NCI-H2107 (cell line): ENCODE measurements around the gene ARAP3.
"Not testable (repeated sequence)": the region's sequence is repeated elsewhere in the genome, so short reads cannot be mapped to it uniquely, and the experiment has no call there.

Source experiments
- DNase-seq: peaks from one replicate; lab custom pipeline; 2025; lab: John Stamatoyannopoulos, UW

Gene ARAP3, protein sequence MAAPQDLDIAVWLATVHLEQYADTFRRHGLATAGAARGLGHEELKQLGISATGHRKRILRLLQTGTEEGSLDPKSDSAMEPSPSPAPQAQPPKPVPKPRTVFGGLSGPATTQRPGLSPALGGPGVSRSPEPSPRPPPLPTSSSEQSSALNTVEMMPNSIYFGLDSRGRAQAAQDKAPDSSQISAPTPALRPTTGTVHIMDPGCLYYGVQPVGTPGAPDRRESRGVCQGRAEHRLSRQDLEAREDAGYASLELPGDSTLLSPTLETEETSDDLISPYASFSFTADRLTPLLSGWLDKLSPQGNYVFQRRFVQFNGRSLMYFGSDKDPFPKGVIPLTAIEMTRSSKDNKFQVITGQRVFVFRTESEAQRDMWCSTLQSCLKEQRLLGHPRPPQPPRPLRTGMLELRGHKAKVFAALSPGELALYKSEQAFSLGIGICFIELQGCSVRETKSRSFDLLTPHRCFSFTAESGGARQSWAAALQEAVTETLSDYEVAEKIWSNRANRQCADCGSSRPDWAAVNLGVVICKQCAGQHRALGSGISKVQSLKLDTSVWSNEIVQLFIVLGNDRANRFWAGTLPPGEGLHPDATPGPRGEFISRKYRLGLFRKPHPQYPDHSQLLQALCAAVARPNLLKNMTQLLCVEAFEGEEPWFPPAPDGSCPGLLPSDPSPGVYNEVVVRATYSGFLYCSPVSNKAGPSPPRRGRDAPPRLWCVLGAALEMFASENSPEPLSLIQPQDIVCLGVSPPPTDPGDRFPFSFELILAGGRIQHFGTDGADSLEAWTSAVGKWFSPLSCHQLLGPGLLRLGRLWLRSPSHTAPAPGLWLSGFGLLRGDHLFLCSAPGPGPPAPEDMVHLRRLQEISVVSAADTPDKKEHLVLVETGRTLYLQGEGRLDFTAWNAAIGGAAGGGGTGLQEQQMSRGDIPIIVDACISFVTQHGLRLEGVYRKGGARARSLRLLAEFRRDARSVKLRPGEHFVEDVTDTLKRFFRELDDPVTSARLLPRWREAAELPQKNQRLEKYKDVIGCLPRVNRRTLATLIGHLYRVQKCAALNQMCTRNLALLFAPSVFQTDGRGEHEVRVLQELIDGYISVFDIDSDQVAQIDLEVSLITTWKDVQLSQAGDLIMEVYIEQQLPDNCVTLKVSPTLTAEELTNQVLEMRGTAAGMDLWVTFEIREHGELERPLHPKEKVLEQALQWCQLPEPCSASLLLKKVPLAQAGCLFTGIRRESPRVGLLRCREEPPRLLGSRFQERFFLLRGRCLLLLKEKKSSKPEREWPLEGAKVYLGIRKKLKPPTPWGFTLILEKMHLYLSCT (N-terminal part only)

DNA sequence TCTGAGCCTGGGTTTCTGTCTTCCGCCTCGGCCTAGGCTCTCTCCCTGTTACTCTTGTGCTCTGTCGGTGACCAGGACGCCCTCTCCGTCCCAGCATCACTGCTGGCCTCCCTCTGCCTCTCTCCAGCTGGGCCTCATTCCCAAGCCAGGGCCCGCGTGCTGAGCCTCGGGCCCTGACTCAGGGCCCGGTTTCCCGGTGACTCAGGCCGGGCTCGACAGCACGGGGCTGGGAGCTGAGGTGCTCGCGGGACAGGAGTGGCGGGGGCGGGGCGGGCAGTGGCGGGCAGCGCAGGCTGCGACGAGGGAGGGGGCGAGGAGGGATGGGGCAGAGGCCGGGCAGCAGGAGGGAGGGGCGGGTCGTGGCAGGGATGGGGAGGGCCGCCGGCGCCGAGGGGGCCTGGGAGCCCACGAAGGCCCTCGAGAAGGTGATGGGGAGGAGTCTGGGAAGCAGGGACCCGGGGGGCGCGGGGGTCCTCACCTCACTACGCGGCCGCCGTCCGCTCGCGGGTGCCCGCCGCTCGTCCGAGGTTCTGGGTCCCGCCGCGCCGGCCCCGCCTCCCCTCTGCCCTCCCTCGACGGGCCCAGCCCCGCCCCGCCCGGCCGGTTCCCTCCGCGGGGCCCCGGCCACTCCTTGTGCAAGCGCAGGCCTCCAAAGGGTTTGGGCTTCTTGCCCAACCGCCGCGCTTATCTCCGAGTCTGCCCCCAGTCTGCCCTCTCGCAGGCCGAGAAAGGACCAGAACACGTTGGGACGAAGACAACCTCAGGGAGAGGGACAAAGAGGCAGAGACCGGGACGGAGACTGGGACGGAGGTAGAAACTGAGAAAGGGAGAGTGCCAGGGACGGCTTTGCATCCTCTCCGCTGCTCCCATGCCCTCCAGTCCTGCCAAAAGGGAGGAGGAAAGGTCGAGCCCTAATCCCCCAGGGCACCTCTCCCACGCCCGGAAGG, at the start of gene ARAP3:
Gene ARAP3, minus strand, starts transcription at position 536 of the 947 bp plus-strand sequence. CDS start 1,744 bp downstream, outside the sequence.
- DNase-seq, result no peak

DNA sequence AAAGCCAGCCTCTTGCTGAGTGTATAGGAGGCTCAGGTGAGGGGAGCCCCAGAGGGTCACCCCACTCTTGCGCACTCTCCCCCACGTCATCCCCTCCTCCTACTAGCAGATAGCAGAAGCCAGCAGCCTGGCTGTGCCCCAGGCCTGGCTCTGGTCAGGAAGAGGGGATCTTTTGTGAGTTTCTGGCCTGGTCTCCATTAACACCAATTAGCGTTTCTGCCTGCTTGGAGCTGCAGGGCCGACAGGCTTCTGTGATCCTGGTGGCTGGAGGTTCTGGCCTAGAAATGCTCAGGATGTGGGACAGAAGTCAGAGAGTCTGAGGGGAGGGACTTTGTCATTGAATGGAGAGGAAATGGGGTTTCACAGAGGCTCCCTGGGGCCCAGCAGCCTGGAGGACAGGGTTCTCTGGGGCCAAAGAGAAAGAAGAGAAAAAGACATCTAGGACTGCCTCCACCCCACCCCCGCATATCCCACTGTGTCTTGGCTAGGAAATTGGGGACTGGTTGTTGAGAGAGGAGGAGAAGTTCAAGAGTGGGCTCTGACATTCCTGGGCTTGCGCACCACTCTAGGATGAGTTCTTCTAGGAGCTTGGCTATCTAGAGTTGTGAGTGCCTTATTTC, 47.5 kb upstream of the ARAP3 start:
- no peak for DNase-seq

DNA sequence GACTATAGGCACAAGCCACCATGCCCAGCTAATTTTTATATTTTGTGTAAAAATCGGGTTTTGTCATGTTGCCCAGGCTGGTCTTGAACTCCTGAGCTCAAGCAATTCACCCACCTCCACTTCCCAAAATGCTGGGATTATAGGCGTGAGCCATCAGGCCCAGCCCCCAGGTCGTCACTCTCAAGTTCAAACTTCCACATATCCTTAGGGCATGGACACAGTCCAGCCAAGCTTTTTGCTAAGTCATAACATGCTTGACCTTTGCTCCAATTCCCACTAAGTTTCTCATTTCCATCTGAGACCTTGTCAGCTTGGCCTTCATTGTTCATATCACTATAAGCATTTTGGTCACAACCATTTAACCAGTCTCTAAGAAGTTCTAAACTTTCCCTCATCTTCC, 43.9 kb upstream of the ARAP3 start:
- no peak for DNase-seq

DNA sequence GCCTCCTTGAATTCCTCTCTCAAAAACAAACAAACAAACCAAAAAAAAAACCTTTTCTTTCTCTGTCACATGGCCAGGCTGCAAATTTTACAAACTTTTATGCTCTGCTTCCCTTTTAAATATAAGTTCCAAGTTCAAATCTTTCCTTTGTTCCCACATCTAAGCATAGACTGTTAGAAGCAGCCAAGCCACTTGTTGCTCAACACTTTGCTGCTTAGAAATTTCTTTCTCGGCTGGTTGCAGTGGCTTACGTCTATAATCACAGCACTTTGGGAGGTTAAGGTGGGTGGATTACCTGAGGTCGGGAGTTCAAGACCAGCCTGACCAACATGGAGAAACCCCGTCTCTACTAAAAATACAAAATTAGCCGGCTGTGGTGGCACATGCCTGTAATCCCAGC, 43.1 kb upstream of the ARAP3 start:
- not testable (repeated sequence) for DNase-seq

DNA sequence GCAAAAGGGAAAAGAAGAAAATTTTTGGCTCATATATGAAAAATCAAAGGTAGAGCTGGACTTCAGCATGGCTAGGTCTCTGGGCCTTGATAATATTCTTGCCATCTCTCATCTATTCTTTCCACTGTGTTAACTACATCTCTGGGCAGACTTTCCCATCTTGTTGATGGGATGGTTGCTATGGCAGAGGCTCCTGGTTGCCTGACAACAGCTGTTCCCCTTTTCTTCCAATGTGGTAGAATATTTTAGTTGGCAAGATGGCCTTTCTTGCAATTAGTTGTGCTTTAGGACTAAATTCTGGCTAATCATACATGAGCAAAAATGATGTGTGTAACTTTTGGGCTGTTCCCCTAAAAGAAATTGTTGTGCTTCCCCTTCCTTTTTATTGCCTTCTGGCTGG, 40.2 kb upstream of the ARAP3 start:
- DNase-seq, result no peak

DNA sequence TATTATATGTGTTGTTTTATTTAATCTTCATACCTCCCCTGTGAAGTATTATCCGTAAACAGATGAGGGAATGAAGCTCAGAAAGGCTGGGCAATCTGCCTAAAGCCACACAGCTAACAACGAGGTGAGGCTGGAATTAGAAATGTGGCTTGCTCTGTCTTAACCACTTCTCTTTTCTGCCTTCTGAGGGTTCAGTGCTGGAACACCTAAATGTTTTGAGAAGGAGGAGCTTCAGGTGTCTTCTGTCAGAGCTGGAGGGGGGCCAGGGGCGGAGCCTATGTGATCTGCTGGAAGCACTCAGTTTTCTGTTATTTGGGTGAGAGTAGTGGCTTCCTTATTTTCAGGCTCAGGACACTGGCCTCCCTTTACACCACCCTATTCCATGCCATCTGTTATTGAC, 35.0 kb upstream of the ARAP3 start:
- no peak for DNase-seq

DNA sequence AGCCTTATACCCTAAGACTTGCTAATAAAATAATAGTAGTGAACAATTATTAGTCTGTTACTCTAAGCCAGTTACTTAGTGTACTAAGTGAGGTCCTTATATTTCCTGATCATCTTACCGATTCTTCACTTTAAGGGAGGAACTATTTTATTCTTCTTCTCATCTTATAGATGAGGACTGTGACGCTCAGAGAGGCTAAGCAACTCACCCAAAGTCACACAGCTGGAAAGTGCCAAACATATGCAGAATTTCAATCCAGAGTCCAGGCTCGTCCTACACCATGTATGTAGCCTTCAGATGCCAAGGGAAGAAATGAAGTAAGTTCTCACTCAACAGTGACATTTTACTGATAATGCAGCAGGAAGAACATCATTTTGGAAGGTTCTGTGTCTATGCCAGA, 34.4 kb upstream of the ARAP3 start:
- DNase-seq, result no peak

DNA sequence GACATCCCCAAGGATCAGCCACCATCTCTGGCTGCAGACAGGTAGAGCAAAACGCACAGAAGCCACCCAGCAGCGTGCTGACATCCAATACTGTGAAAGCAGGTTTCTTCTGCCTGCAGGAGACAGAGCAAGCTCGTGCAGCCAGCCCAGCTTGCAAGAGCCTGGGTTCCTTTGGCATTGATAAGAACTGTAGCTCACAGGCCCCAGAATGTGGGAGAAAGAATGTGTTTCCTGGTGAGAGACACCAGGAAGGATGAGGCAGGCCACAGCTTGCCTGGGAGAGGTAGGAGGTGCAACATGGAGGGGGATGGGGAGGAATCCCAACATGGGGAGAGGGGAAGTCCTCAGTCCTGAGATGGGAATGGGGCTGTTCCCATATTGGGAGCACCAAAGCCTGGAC, 34.0 kb upstream of the ARAP3 start:
- DNase-seq, result no peak

DNA sequence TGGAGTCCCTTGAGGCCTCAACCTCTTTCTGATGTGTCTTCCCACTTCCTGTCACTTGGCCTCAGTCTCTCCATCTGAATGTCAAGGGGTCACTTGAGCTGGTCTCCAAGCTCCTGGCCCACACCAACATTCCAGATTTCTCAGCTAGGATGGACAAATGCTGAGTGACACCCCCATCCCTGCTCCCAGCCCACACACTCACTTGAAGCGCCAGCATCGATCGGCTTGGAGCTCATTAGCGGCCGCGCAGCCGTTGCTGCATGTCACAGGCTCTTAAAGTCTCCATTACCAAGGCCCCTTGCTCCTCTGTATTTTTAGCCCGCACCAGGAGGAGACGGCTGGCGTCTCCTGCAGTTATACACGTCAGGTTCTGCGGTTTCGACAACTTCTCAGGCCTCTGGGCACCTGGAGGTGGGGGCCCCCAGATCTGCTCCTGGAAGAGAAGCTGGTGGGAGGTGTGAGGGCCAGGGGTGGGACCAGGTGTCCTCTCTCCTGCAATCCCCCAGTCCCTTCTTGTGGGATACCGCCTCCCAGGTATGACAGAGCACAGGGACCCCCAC, 33.4 kb upstream of the ARAP3 start:
- DNase-seq, result no peak

DNA sequence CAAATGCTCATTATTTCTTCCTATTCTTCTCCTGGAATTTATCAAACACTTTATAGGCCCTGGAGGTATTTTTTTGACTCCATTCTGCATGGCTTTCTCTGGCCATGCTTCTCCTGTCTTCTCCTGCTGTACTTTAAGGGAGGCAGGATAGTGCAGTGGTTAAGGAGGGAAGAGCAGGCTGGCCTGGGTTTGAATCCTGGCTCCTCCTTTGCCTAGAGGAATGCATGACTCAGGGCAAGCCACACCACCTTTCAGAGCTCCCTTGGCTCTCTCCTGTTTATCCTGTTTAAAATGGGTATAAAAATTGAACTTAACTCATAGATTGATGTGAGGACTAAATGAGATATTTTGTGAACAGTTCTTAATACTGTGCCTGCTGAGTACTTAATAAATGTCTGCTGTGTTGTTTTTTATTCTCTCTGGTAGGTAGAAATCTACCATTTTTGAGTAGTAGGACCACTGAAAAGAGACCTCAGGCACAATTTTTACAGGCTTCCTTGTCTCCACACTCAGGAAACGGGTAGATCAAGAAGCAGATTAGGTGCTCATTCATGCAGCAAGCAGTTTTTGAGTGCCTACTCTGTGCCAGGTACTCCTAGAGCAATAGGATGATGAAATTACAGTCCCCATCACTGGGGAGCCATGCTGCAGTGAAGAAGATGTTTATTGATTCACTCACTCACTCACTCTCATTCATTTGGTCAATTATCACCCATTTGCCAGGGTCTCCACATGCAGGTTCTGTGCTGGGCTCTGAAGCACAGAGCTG, 32.7 kb upstream of the ARAP3 start:
- no peak for DNase-seq

DNA sequence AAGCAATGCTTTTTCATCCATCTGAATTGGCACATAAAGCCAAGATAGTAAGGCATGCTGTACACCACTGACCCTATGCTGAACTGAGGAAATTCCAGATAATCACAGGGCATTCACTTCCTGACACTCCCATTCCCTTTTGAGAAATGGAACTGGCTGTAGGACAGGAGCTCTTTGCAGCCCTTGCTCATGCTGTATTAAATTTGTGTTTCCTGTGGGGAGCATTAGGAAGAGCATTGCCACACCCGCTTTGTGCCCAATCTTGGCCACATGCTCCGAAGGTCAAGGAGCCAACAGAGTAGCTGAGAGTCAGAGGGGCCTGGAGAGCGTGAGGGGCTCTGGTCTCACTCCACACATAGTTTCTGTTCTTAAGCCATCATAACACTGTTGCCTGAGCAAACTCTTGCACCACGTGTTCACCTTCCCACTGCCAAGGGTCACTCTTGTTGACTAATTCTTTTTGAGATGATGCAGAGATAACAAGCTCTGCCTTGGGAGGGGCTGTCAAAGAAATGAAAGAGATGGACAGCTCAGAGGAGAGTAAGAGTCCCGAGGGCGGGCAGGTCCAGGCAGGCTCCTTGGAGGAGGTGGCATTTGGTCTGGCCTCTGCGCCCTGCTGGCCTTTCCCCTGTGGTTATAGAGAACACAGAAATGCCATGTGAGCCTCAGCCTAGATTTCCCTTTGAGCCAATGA, 31.7 kb upstream of the ARAP3 start:
- no peak for DNase-seq

DNA sequence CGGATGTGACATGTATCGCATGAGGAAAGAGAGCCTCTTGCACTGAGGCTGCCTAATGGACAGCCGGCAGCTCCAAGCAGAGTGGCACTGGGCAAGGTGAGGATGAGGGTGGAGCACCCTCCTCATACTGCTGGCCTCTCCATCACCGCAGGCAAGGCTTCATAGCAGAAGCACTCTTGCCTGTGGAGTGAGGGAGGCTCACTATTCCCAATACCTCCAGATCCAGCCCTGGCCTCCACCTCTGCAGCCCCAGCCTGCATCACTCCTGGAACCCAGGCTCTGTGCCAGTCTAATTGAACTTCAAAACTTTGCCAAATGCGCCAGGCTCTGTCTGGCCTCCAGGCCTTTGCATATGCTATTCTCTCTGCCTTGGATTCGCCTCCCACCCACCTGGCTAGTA, 29.7 kb upstream of the ARAP3 start:
- DNase-seq, result no peak

DNA sequence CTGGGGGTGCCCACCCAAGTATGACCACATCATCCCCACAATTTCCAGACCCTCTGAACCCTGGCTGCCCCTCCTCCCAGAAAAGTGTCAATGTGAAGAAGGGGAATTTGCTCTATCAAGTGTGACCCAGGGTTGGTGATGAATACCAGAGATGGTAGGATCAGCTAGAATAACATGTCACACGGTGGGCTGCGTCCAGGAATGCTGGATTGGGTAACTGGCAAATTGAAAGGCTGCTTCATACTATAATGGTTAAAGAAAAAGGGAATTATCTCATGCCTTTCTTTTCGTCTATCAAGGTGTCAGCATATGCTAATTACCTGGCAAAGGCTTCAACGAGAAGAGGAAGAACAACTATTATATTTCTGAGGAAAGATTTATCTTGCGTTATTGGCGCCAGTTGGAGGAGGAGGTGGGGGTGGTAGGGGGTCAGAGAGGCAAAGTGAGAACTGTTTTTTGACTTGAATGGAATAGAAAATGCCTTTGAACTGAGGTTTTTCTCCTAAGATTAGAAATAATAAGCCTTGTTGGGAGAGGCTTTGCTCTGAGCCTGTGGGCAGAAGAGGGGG, 27.8 kb upstream of the ARAP3 start:
- no peak for DNase-seq

DNA sequence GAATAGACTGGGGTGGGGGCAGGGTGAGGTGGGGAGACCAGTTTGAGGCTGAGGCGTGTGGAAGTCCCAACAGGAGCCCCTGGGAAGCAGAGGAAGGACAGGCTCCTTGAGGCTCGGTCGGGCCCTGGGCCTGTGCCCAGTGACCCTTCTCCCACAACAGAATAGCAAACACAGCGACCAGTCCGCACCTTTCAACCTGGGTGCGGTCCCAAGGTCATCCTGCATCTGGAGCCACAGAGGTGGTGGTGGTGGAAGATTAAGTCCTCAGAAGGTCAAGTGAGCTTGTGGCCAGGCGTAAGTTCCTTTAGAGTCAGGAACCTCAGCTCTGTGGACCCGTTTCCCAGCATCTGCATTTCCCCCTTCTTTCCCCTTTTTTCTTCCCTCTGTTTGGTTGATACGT, 26.0 kb upstream of the ARAP3 start:
- DNase-seq, result no peak

DNA sequence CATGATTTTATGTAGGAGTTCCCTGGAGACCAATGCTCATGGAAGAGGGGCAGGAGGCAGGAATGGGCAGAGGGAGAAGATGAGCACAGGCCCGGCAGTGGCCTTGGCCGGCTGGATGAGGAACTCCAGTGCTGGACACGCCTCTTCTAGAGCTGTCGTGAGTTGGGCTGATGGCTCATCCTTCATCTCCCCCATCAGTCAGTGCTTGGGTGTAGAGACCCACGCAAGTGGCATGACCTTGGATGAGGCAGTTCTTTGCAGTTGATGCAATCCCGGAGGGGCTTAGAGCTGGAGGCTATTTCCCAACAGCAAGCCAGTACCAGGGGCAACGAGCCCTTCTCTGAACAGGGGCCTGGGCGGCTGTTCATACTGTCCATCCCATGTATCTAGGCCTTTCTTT, 25.5 kb upstream of the ARAP3 start:
- DNase-seq, result no peak

DNA sequence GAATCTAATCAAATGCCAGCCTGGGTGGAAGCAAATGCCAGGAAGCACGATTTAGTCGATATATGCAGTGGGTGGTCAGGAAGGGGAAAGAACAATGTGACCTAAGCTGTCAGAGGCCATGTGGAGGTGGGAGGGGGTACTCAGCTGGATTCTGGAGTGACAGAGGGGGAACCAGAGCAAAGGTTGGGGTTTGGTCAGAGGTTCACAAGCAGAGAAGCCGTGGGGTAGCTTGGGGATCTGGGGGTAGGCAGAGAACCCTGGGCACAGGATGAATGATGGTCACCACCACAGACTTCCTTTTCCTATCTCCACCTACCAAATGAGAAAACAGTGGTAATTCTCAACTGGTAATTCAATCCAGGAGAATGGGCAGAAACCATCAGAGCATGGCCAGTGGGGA, 24.1 kb upstream of the ARAP3 start:
- no peak for DNase-seq

DNA sequence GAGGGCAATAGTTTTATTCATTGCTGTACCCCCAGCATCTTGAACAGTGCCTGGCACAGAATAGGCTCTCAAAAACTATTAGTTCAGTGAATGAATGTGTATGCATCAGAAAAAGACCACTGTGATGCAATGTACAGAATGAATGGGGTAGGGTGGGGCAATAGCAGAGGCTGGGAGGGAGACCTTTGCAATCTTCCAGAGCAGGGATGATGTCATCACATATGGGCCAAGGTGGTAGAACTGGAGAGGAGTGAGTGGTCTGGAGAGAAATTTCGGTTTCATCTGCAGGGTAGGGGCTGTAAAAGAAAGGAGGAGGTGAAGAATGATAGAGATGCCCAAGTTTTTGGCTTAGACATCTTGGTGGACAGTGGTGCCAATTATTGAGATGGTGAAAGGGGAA, 23.4 kb upstream of the ARAP3 start:
- DNase-seq, result no peak

DNA sequence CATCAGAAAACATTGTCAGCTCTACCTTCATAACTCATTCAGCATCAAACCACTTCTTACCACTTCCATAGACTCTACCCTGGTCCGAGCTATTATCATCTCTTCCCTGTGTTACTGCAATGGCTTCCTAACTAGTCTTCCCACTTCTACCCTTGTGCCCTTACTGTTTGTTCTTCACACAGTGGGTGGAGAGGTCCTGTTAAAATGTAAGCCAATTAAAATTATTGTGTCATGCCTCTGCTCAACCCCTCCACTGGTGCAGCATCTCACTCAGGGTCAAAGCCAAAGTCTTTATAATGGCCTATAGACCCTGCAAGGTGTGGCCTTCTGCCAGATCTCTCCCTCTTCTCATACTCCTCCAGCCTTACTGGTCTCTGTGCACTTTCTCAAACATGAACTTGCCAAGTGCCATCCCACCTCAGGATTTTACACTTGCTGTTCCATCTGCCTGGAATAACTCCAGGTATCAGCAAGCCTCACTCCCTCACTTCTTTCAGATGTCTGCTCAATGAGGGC, 22.8 kb upstream of the ARAP3 start:
- DNase-seq, result no peak
